Cerebellar nuclear complex (tissue), 1 donor: ENCODE results near the gene NCS1.
A peak's percentile ranks its signal among the peaks of the same experiment; 100 is the strongest.
"Not testable (repeated sequence)": the region's sequence is repeated elsewhere in the genome, so short reads cannot be mapped to it uniquely, and the experiment has no call there.

Source experiments
- DNase-seq, 2 experiments: peaks; one replicate each; lab custom pipeline; 2025; lab: John Stamatoyannopoulos, UW

The NCS1 gene

DNA sequence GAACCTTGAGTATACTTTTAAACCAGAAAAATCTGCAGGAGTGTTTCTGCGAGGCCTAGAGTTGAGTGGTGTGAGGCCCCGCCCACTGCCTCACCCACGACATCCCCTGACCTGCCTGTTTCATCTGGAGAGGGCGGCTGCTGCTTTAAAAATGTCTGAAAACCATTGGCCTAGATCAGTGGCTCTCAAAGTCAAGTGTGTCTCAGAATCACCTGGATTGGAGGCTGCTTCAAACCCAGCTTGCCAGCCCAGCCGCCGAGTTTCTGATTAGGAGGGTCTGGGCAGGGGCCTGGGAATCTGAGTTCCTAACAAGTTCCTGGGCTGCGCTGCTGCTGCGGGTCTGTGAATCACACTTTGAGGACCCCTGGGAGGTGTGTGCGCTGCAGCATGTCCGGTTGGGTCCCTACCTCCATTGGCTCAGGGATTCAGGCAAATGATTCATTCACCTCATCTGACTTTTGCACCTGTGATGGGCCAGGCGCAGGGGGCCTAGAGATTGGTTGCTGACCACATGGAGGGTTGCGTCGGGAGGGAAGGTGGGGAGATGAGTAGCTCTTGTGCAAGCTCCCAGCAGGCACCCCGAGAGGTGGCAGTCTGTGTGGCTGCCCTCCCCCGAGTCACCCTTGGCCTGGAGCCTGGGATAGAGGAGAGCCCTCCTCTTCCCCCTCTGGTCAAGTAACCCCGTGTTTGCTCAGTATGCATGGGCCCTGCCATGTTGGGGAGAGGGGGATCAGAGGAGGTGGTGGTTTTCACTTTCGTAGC lies 65.7 kb downstream of the NCS1 start:
- DNase-seq: no peak

DNA sequence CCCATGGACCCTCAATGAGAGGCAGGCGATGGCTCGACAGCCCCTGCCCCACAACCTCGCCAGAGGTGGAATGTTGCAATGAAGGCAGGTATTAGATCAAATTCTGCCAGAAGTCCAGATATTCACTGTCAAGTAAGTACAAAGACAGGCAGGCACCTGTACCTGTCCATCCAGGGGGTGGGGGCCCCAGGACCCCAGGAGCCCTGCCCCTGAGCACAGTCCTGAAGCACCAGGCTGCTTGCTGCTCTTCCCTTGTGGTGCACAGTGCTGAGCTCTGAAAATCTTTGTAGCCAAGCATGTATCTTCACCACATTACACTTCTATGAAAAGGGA lies 67.1 kb downstream of the NCS1 start:
- no peak for DNase-seq

DNA sequence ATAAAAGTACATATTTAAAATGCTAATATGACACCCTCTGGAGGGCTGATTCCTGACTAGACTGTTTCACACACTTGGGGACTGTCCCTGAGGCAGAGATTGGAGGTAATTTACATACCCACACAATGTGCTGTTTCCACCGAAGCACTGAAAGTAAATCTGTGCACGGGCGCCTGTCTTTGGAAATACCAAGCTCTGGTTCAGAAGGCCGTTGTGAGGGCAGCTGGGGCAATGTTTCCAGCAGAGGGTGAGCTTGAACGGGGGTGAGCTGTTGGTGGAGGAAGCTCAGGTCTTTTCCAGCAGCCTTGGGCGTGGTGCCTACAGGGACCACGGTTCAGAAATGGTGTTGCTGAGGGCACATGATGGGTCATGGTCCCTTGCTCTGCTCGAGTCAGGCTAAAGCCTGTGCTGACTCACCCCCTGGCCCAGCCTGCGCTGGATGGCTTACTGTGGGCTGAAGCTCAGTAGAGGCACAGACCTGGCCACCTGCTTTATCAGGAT lies 67.6 kb downstream of the NCS1 start:
- DNase-seq: no peak

DNA sequence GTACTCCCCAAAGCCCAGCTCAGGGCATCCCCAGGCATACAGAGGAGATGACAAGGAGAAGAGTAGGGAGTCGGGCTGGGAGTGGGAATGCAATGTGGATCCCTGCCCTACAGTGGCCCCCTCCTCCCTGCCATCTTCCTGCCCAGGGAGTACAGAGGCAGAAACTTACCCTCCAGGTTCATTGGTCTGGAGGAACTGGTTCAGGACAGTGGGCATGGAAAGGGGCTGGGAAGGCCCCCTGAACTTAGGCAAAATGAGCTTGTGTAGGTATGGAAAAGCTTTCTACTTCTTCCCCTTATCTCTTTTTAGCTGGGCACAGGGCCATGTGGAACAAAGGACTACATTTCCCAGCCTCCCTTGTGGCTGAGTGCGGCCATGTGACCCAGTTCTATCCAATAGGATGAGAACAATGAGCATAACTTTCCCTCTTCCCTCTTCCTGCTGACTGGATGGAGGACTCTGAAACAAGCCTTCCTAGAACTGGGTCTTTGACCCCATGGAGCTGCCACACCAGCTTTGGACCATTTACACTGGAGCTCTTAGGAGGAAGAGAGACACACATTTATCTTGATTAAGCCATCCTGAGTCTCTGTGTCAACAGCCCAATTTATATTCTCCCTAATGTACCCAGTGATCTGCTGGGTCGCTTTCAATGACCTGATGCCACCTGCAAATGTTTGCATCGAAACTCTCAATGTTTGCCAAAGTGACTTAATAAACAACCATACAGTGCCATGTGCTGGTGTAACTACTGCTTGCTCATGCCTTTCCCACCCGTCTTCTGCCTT lies 68.4 kb downstream of the NCS1 start:
- DNase-seq: peak in 1 of 2 experiments; percentile 50

DNA sequence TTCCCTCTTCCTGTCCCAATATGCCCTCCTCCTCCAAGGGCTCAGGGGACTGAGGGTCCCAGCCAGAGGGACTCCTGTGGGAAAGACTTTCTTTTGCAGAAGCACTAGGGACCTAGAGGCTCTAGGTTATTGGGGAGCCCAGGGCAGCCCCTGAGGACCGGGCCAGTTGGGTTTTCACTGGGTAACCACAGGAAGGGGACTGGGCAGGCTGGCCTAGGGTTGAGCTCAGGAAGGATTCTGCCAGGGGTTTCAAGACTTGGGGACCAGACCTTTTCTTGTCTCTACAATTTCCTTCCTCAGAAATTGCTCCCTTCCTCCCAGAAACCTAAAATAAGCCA lies 69.0 kb downstream of the NCS1 start:
- no peak for DNase-seq

DNA sequence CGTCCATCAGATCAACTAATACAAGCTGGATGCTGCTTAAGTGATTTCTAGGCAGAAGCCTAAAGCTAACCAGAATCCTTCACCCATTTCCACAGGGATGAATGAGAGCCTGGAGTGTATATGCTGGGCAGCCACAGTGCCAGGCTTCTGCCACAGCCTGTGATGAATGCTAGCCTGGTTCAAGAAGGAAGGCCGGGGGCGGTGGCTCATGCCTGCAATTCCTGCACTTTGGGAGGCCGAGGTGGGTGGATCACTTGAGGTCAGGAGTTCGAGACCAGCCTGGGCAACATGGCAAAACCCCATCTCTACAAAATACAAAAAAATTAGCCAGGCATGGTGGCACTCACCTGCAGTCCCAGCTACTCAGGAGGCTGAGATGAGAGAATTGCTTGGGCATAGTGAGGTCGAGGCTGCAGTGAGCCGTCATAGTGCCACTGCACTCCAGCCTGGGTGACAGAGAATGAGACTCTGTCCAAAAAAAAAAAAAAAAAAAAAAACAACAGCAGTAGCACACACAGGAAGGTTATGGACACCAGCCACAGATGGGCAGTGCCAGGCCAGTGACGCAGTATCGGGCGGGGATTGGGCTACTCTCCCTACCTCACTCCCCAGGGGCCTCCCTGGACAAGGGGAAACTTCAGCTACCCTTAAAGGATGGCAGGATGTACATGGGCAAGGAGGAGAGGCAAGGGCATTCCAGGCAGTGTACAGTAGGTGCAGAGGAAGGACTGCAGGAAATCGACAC lies 70.2 kb downstream of the NCS1 start:
- DNase-seq: no peak

DNA sequence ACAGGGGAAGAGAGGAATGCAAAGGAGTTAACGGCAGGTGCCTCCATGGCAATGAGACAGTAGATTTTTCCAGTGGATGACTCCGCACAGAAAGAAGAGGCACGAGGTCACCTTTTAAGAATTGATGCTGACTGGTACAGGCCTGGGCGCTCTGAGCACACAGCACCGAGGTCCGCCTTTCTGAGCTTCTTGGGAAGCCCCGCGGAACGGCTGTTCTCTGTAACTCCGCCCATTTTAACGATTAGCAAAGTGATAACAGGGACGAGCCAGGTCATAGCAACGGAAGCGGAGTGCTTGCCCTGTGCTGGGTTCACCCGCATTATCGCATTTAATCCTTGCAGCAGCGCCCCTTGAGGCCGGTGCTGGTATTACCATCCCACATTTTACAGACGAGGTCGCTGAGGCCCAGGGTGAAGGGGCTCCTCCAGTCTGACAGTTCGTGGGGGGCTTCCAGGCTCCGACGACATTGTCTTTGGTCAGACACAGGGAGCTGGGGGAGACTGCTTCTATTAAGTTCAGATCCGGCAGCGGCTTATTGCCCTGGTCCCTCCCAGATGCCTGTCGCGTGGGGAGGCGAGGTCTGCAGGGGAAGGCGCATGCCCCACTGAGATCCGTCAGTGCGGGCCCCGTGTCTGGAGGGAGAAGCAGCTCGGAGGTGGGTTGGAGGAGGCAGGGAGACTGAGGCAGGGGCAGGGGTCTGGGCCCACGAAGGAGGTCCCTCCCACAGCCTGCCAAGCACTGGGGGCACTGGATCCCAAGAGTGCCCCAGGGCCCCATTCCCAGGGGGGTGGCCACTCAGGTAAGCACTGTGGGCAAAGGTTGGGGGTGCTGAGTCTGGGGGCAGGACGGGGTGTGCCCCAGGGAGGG lies 71.0 kb downstream of the NCS1 start:
- DNase-seq: peak in 1 of 2 experiments; percentile 47

DNA sequence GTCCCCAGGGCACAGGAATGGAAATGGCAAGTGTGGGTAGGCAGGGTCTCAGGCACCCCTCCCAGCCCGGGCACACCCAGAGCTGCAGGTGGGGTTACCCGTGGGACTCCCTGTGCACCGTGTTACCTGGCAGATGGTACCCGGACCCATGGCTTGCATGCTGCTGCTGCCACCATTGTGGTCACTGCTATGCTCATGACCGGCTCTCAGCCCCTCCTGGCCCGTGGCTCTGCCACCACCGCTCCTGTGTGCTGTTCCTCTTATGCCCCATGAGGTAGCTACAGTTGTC lies 71.6 kb downstream of the NCS1 start:
- no peak for DNase-seq

DNA sequence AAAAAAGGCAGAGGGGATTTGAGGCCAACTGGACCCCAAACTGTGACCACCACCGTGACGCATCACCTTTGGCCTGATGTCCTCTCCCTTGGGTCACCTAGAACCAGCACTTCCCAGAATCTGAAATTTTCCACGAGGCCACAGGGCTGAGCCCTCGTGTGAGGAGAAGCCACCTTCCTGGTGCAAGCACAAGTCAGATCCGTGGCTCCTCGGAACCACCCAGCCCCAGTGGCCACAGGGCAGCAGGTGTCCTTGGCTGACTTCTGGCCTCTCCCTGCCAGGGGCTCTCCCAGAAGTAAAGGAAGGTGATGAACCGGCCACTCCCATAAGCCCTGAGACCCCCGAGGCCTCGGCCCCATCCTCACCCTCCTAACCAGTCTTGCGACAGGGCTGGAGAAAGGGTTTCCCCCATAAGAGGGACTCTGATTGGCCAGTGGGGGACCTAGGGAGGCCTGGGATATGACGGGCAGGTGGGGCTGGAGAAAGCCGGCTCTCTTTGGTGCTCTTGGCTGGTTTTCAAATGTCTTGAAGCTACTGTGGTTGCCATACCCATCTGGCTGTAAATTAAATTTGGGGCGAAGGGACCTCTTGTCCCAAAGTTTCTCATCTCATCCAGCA lies 72.5 kb downstream of the NCS1 start:
- no peak for DNase-seq

DNA sequence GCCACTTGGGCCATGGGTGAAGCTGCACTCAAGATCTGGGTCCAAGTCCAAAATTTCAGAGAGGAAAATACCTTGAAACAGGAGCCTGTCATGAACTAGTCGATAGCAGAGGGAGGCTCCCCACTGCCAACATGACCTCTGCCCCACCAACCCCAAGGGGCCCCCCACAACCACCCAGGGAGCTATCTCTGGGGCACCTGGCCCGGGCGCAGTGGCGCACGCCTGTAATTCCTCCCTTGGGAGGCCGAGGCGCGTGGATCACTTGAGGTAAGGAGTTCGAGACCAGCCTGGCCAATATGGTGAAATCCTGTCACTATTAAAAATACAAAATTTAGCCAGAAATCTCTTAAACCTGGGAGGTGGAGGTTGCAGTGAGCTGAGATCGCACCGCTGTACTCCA lies 73.3 kb downstream of the NCS1 start:
- no peak for DNase-seq

DNA sequence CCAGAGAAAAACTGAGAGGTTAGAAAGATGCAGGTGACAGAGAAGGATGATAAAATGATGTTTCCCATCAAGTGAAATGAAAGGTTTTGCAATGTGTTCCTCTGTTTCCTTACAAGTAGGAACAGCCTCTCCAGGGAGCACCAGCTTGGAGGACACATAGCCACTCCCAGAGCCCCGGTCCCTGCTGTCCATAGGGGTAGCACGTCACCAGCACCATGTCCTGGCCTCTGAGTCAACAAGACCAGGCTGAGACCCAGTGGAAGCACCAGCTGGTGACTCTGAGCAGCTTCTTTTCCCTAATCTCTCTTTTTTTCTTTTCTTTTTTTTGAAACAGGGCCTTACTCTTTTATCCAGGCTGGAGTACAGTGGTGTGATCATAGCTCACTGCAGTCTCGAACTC lies 73.9 kb downstream of the NCS1 start:
- no peak for DNase-seq

DNA sequence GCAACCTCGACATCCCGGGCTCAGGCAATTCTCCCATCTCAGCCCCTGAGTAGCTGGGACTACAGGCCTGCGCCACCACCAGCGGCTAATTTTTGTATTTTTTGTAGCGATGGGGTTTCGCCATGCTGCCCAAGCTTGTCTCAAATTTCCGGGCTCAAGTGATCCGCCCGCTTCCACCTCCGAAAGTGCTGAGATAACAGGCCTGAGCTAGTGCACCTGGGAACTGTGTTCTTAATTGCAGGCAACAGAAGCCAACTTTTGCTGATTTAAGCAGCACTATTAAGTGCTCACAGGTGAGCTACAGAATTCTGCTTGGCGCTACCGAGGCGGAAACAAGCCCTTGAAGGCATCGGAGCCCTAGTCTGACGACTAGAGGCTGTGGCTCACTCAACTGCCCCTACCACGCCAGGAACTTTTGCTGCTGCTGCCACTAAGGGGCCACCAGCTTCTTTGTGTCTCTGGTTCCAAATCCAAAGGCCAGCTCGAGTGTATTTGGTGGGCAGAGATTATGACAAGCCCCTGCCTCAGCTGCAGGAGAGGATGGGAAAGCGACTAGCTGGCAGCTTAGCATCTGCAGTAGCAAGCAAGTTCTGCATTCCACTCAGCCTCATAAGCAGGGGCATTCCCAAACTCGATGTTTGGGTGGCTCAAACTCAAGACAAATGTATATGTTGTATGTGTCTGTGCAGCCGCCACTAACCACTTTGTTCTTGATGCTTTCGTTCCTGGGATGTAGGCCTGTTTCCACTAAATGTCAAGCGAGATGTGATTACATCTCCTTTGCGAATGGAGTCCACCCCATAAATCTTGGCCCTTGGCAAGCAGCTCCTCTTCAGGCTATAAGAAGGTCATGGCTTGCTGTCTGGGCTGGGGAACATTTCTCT lies 82.8 kb downstream of the NCS1 start:
- DNase-seq: no peak

DNA sequence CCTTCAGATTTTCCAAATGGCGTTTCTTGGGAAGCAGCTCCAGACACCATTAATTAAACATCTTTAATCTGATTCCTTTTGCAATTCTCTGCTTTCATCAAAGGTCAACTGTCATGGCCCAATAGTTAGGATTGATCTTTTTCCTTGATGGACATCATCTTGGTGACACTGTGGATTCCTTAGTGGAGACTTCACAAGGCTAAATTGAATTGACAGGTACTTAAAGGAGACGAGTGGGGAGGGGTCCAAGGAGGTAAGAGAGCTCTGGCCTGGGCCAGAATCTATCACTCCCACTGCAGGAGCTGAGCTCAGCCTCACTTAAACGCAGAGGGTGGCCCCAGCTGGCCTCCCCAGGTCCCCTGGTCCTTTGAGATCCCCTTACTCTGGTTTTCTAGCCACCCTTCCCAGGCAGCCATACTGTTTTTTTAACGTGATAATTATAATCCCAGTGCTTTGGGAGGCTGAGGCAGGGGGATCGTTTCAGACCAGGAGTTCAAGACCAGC lies 83.5 kb downstream of the NCS1 start:
- DNase-seq: no peak

DNA sequence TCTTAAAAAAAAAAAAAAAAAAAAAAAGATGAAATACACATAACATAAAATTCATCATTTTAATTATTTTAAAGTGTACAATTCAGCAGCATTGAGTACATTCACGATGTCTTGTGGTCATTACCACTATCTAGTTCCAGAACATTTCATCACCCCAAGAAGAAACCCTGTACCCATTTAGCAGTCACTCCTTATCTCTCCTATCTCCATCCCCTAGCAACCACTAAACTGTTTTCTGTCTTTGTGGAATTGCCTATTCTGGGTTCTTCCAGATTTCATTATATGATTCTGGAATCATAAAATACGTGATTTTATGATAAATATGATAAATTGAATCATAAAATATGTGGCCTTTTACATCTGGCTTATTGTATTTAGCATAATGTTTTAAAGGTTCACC lies 84.4 kb downstream of the NCS1 start:
- DNase-seq: no peak

DNA sequence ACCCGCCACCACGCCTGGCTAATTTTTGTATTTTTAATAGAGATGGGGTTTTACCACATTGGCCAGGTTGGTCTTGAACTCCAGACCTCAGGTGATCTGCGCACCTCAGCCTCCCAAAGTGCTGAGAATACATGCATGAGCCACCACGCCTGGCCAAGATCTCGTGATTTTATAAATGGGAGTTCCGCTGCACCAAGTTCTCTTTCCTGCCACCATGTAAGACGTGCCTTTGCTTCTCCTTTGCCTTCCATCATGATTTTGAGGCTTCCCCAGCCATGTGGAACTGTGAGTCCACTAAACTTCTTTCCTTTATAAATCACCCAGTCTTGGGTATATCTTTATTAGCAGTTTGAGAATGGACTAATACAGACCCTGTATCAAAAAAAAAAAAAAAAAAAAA lies 85.9 kb downstream of the NCS1 start:
- not testable (repeated sequence) for DNase-seq

DNA sequence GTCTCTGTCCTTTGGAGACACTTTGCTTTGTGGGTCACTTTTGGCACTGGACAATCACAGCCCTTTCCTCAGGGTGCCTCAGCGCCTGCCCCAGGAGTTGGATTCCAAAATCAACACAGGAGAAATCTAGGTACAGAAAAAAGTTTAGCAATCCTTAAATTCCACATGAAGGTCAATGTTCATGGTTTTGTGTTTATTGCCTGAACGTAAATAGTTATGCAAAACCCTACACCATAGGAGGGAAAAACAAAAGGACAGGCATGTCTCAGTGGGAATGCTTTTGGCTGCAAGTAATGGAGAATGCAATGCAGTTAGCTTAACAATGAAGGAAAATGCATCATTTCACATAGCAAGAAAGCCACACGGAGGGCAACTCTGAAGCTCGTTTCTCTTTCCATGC lies 86.8 kb downstream of the NCS1 start:
- DNase-seq: no peak

DNA sequence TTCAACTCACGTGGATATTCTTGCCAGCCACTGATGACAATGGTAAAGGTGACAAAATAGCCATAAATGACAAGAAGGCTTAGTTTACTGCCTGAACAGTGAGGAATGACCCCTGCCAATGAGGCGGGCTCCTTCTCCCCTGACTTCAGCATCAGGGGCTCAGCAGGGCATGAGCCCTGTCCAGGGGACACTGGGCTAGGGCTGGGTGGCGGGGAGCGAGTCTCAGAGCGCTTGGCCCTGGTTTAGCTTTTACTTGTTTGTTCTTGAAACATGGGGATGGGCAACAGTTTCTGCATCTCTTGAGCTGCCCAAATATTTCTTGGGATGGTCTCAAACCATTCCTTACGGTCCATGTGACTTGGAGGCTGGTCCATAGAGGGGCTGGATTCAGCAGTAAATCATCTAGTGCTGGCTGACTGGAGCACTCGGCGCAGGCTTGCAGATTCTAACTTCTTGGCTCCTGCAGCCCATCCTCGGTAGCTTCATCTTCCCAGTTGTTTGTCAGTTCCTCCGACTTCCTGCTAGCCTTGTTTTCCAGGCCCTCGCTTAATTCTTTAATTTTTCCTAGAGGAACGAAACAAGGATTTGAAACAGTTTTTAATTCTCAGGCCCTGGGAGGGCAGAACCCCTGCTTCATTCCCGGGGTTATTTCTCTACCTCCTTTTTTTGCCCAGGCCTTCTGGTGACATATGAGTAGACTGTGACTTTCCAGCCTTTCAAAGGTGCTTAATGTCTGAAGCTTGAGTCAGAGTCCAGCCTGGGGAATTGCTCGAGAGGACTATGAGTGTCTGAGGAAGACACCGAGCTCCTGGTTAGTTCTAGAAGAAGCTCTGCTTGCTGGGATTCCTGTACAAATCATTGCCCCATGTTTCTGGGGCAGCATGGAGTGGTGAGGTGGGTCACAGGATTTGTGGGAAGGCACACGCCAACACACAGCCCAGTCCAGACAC lies 88.9 kb downstream of the NCS1 start:
- no peak for DNase-seq

DNA sequence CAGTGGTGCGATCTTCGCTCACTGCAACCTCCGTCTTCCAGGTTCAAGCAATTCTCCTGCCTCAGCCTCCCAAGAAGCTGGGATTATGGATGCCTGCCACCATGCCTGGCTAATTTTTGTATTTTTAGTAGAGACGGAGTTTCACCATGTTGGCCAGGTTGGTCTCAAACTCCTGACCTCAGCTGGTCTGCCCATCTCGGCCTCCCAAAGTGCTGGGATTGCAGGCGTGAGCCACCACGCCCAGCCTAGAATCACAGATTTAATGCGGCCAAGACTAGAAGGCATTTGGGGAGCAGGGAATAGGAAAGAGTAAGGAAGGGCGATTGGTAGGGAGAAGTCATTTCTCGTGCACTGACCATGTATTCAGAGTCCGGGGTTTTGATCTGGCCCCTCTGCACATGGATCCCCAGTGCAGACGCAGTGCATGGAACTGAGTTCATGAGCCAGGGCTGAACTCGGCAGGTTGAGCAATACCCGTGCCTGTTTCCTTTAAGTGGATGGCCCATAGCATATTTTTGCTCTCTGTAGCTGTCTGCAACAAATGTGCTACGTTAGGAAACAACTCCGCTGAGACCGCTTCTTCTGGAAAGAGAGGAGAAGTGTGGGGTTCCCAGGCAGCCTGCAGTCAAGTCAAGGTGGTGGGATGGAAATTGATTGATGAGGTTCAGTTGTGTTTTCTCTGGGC lies 90.0 kb downstream of the NCS1 start:
- DNase-seq: no peak

DNA sequence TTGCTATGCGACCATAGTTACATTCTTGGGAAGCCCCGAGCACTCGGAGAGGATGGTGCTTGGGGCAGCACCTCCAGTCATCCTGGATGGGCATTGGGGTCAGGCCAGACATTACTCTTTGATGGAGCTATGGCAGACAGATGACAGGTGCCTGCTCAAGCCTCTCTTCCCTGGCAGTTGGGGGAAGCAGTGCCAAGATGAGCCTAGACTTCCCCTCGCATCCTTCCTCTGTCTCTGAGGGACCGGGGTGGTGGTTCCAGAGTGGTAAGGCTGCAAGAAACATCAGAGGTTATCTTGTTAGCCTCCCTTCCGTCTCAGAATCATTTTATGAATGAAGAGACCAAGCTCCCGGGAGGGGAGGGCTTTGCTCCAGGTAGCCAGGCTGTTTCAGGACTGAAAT lies 90.6 kb downstream of the NCS1 start:
- DNase-seq: no peak
